B cell (primary cell): ENCODE results near the gene ZNF547. TPM values are rescaled to one million over a fixed set of nuclear protein-coding genes. Genes with fewer than 3 reads are reported as not detected.

Source experiments
- ATAC-seq: fragments of 200-7000 bp; cut with Tn5 transposase; one replicate; pipeline ENCODE4 v1.10.0; 2021; ENCODE audit warnings: low read depth, mild to moderate bottlenecking, moderate number of reproducible peaks, moderate library complexity
- CTCF ChIA-PET: fragments of 350-600 bp; sonication (Branson Sonifier 250); formaldehyde crosslinking; loops from one replicate; lab custom pipeline; 2021; ENCODE audit warnings: antibody characterized with exemption, inconsistent platforms; lab: Charles Lee
- POLR2A ChIA-PET: fragments of 350-600 bp; sonication (Branson Sonifier 250); formaldehyde crosslinking; loops from one replicate; lab custom pipeline; 2021; ENCODE audit warnings: antibody characterized with exemption; lab: Charles Lee
- DNase-seq: peaks from one replicate; pipeline ENCODE4 v3.0.0; 2013
- H2AFZ ChIP-seq: 2 replicates; pipeline ENCODE4 v1.6.1; 2012; ENCODE audit warnings: mild to moderate bottlenecking, low read depth, low read length; ENCODE audit not compliant: insufficient read depth, poor library complexity, severe bottlenecking
- H3K27ac ChIP-seq, 2 donors: 1 replicate in 1 of 2; 2 replicates in 1 of 2; pipeline ENCODE4 v1.5.1; 2012 to 2013; ENCODE audit warnings: low read length in 2 of 2, mild to moderate bottlenecking in 2 of 2, moderate library complexity in 1 of 2
- H3K27me3 ChIP-seq, 4 experiments: fragments of 200-600 bp in 1 of 4; sonication (generic) in 1 of 4; replicated peaks in 1 of 4; 1 replicate in 2 of 4; 2 replicates in 2 of 4; pipeline versions ENCODE4 v1.6.1 to v1.7.0; 2013 to 2016; ENCODE audit warnings: low read length in 3 of 4, mild to moderate bottlenecking in 2 of 4, mixed read lengths in 1 of 4, moderate library complexity in 1 of 4; ENCODE audit not compliant: insufficient read depth in 4 of 4, control insufficient read depth in 3 of 4; ENCODE audit errors: control extremely low read depth in 1 of 4
- H3K36me3 ChIP-seq, 2 experiments: replicated peaks in 1 of 2; 1 replicate in 1 of 2; 2 replicates in 1 of 2; pipeline versions ENCODE4 v1.6.1 to v1.7.1; 2013; ENCODE audit warnings: low read length in 1 of 2; ENCODE audit not compliant: insufficient read depth in 2 of 2, control insufficient read depth in 1 of 2; ENCODE audit errors: control extremely low read depth in 1 of 2, extremely low read depth in 1 of 2
- H3K4me1 ChIP-seq, 2 donors: fragments of 200-600 bp in 1 of 2; sonication (generic) in 1 of 2; 1 replicate in 1 of 2; 2 replicates in 1 of 2; pipeline versions ENCODE4 v1.5.1 to v1.6.1; 2013 to 2017; ENCODE audit warnings: low read length in 2 of 2; ENCODE audit not compliant: control insufficient read depth in 2 of 2, insufficient read depth in 2 of 2
- H3K4me2 ChIP-seq: replicated peaks from 2 replicates; pipeline ENCODE3; 2012; ENCODE audit warnings: mild to moderate bottlenecking, low read depth, low read length; ENCODE audit not compliant: poor library complexity, severe bottlenecking
- H3K4me3 ChIP-seq, 5 experiments: fragments of 200-600 bp in 1 of 5; sonication (generic) in 1 of 5; 1 replicate in 3 of 5; 2 replicates in 2 of 5; pipeline versions ENCODE4 v1.5.1 to v1.7.0; 2011 to 2016; ENCODE audit warnings: low read length in 4 of 5, mild to moderate bottlenecking in 4 of 5, low read depth in 2 of 5, control low read depth in 1 of 5, moderate library complexity in 1 of 5; ENCODE audit not compliant: insufficient read depth in 1 of 5; ENCODE audit errors: control extremely low read depth in 1 of 5, extremely low read depth in 1 of 5
- H3K79me2 ChIP-seq: fragments of 200-600 bp; sonication (generic); one replicate; pipeline ENCODE4 v1.6.0; 2016; ENCODE audit warnings: low read length; ENCODE audit not compliant: control insufficient read depth, insufficient read depth
- H3K9ac ChIP-seq: fragments of 200-600 bp; sonication (generic); 2 replicates; pipeline ENCODE4 v1.6.1; 2017; ENCODE audit warnings: mild to moderate bottlenecking, low read length, moderate library complexity
- H3K9me3 ChIP-seq, 3 donors: one replicate each; pipeline versions ENCODE4 v1.6.1 to v1.7.1; 2013; ENCODE audit warnings: low read length in 2 of 3; ENCODE audit not compliant: control insufficient read depth in 2 of 3, insufficient read depth in 1 of 3; ENCODE audit errors: control extremely low read depth in 1 of 3
- H4K20me1 ChIP-seq: 2 replicates; pipeline ENCODE4 v1.6.0; 2012; ENCODE audit warnings: mild to moderate bottlenecking, low read length; ENCODE audit not compliant: insufficient read depth, control insufficient read depth, poor library complexity, severe bottlenecking
- H3K27ac Mint-ChIP-seq: one replicate; pipeline ENCODE4 v1.8.0; 2021; ENCODE audit warnings: mixed read lengths
- H3K27me3 Mint-ChIP-seq: one replicate; pipeline ENCODE4 v1.8.0; 2021; ENCODE audit warnings: mixed read lengths
- H3K4me1 Mint-ChIP-seq: one replicate; pipeline ENCODE4 v1.8.0; 2021; ENCODE audit warnings: mixed read lengths
- H3K4me3 Mint-ChIP-seq: one replicate; pipeline ENCODE4 v1.8.0; 2021; ENCODE audit warnings: mixed read lengths
- H3K9me3 Mint-ChIP-seq: one replicate; pipeline ENCODE4 v1.8.0; 2022; ENCODE audit warnings: mixed read lengths; ENCODE audit not compliant: insufficient read depth
- EZH2 ChIP-seq: IDR thresholded peaks from 2 replicates; pipeline ENCODE4 v1.6.1; 2012; ENCODE audit warnings: borderline replicate concordance, low read depth, mild to moderate bottlenecking, moderate library complexity, low read length; ENCODE audit not compliant: insufficient read depth, poor library complexity, severe bottlenecking
- WGBS: methylation state at CpG from one replicate; pipeline ENCODE4 v1.1.5; 2013; ENCODE audit warnings: missing lambda C conversion rate; ENCODE audit not compliant: insufficient coverage; 5-methylcytosine and 5-hydroxymethylcytosine counted together
- intact Hi-C: fragments of 100-400 bp; cut with micrococcal nuclease; formaldehyde crosslinking; loops from one replicate; pipeline ENCODE4 v1.10.0; 2022
- polyA plus RNA-seq: library from polyadenylated mRNA; depleted of rRNA; stranded (reverse); fragments of >200 nt; gene quantifications from 2 replicates; pipeline ENCODE4 v1.2.3, GENCODE V29; 2012
- total RNA-seq, 2 donors: library from RNA; stranded (reverse); fragments of 120-200 nt in 1 of 2; gene quantifications; 1 replicate in 1 of 2; 2 replicates in 1 of 2; pipeline versions ENCODE4 v1.2.3 to v1.2.4, GENCODE V29; 2013 to 2022
- TF ChIP-seq, protein P1 (sequence below): fragments of 200-600 bp; IDR thresholded peaks from one replicate; pipeline ENCODE4 v1.8.0; 2022; ENCODE audit warnings: antibody characterized with exemption, mild to moderate bottlenecking

Gene ZNF547
- total and polyA plus RNA-seq, 2 donors (not counting 1 experiment from before 2014, with no cell fraction given), result 2.6 to 9.7 TPM

DNA sequence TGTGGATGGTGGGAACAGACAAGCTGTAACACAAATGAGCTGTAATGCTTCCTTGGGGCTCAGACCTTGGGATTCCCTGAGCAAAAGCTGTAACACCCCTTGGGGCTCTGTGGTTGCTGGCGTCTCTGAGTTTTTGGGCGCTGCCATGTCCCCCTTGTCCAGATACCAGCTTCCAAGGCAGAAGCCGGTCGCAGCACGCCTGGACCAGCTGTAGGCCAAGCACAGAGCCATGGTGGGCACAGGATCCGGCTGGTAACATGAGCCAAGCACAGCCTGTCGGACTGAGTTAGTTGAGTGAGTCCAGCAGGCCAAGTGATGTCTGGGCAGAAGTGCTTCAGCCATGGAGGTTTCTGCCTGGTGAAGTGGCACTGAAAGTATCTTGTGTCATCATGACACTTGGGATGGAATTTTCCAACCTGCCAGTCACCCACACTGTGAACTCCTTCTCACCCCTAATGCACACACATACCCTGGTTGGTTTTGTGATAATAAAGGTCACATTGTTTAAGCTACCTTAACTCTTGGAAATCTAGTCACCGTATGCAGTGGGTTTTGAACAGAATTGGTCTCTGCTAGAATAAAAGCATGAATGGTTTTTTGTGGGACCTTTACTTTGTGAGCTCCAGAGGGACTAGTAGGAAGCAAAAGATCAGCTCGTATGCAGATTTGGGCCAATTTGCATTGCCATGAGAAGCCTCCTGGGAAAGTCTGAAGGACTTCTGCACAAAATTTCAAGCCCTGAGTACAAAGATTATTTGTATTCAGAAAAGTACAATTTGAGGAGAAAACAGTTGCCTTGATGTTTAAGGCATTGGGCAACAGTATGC lies 40.6 kb downstream of the ZNF547 start:
- Mint-ChIP-seq H3K9me3 (peaks cover 2% of the 10 kb centered on the region), H3K27ac (no peak overlapping the region), H3K4me3 (no peak overlapping the region), H3K27me3 (no peaks in the 10 kb centered on the region), H3K4me1 (peaks cover 4% of the 10 kb centered on the region)
- H3K9ac ChIP-seq, result no peak overlapping the region
- peaks cover 0 to 4% of the 10 kb centered on the region in 2 experiments for H3K36me3 ChIP-seq
- H3K4me2 ChIP-seq, result no peak overlapping the region
- no peak overlapping the region for H3K27ac ChIP-seq
- WGBS, result 96% methylated on average over 9 of the region's 9 CpGs
- peaks cover 0 to 9% (median under 1%) of the 10 kb centered on the region in 3 donors for H3K9me3 ChIP-seq
- no peak overlapping the region for H2AFZ ChIP-seq
- CTCF ChIA-PET, result interaction anchor here (1.1 kb wide), 1 partner anchor 752 kb away, joined by 5 read pairs; no protein-coding TSS in a partner anchor
- POLR2A ChIA-PET, result interaction anchor here (0.6 kb wide), 1 partner anchor 10 kb away, joined by 4 read pairs; no protein-coding TSS in a partner anchor
- H3K79me2 ChIP-seq, result no peaks in the 10 kb centered on the region
- H3K27me3 ChIP-seq, result no peaks in the 10 kb centered on the region
- H3K4me3 ChIP-seq, result no peak overlapping the region
- no peaks in the 10 kb centered on the region for H4K20me1 ChIP-seq
- DNase-seq (no peak), ATAC-seq (no peak)
- no peak for TF ChIP-seq EZH2
- TF ChIP-seq, protein P1, sequence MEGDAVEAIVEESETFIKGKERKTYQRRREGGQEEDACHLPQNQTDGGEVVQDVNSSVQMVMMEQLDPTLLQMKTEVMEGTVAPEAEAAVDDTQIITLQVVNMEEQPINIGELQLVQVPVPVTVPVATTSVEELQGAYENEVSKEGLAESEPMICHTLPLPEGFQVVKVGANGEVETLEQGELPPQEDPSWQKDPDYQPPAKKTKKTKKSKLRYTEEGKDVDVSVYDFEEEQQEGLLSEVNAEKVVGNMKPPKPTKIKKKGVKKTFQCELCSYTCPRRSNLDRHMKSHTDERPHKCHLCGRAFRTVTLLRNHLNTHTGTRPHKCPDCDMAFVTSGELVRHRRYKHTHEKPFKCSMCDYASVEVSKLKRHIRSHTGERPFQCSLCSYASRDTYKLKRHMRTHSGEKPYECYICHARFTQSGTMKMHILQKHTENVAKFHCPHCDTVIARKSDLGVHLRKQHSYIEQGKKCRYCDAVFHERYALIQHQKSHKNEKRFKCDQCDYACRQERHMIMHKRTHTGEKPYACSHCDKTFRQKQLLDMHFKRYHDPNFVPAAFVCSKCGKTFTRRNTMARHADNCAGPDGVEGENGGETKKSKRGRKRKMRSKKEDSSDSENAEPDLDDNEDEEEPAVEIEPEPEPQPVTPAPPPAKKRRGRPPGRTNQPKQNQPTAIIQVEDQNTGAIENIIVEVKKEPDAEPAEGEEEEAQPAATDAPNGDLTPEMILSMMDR, result no peak
- intact Hi-C loops, result no loop called here
- no peaks in the 10 kb centered on the region for H3K4me1 ChIP-seq
